HG02571 (cell line): ENCODE measurements around the gene UGT1A1.

ENCODE experiments used
- ATAC-seq: cut with Tn5 transposase; IDR thresholded peaks from one replicate; pipeline ENCODE4 v1.9.1; 2021; ENCODE audit warnings: mild to moderate bottlenecking, moderate library complexity; ENCODE audit not compliant: unreplicated experiment

UGT1A1 gene

GRCh38 chr2:233814056-233814835 lies 54.2 kb downstream of the UGT1A1 start:
- no peak for ATAC-seq

GRCh38 chr2:233815861-233816260 lies 55.8 kb downstream of the UGT1A1 start:
- ATAC-seq, result no peak

- no peak for ATAC-seq
Measured at GRCh38 chr2:233816334-233816733, 56.3 kb downstream of the UGT1A1 start.

GRCh38 chr2:233816771-233817170 lies 56.7 kb downstream of the UGT1A1 start:
- no peak for ATAC-seq

- ATAC-seq, result no peak
Measured at GRCh38 chr2:233817361-233817911, 57.4 kb downstream of the UGT1A1 start.

- ATAC-seq, result no peak
Measured at GRCh38 chr2:233817995-233818638, 58.0 kb downstream of the UGT1A1 start.

GRCh38 chr2:233818639-233819621 lies 58.9 kb downstream of the UGT1A1 start:
- no peak for ATAC-seq

- no peak for ATAC-seq
Measured at GRCh38 chr2:233819884-233820773, 60.1 kb downstream of the UGT1A1 start.

GRCh38 chr2:233820774-233821105 lies 60.7 kb downstream of the UGT1A1 start:
- ATAC-seq, result no peak

GRCh38 chr2:233821196-233821595 lies 61.1 kb downstream of the UGT1A1 start:
- ATAC-seq, result no peak

GRCh38 chr2:233821709-233822100 lies 61.6 kb downstream of the UGT1A1 start:
- ATAC-seq, result no peak

- ATAC-seq, result no peak
Measured at GRCh38 chr2:233822101-233822771, 62.2 kb downstream of the UGT1A1 start.
